A549 (cell line): Measurements from ENCODE around the gene DHRS11. TPM values are rescaled to one million over a fixed set of nuclear protein-coding genes. Genes with fewer than 3 reads are reported as not detected.

Source experiments
- ATAC-seq, 2 experiments: fragments of 200-7000 bp in 1 of 2; fragments of >200 bp in 1 of 2; cut with Nextera tagmentation in 1 of 2; cut with Tn5 transposase in 1 of 2; 3 replicates each; pipeline versions ENCODE4 v1.8.0 to v1.9.1; 2018 to 2020; ENCODE audit warnings: mild to moderate bottlenecking in 1 of 2, moderate library complexity in 1 of 2
- CTCF ChIA-PET: fragments of 300-600 bp; sonication (Branson Sonifier 250); formaldehyde crosslinking; extraction: SDS; loops from one replicate; lab custom pipeline; 2021; ENCODE audit warnings: antibody characterized with exemption, inconsistent platforms; lab: Yijun Ruan, JAX
- POLR2A ChIA-PET: fragments of 350-600 bp; formaldehyde crosslinking; extraction: SDS; loops from one replicate; lab custom pipeline; 2021; ENCODE audit warnings: antibody characterized with exemption, inconsistent platforms; lab: Yijun Ruan, JAX
- DNase-seq, 2 experiments: peaks; one replicate each; pipeline versions ENCODE4 v3.0.0 to v3.0.0-alpha.2; 2011 to 2016; ENCODE audit warnings: low read depth in 1 of 2, low spot score in 1 of 2
- FAIRE-seq: peaks from 2 replicates; lab custom pipeline; 2011; peaks lifted over from hg19 to GRCh38; lab: Jason Lieb, UNC
- H3K27ac ChIP-seq, 2 experiments: fragments of >200 bp; sonication (Bioruptor Twin); formaldehyde crosslinking; 3 replicates each; pipeline ENCODE4 v1.5.1; 2016 to 2017
- H3K4me1 ChIP-seq: fragments of >200 bp; sonication (Bioruptor Twin); formaldehyde crosslinking; 3 replicates; pipeline ENCODE4 v1.6.1; 2016
- H3K4me2 ChIP-seq: fragments of >200 bp; sonication (Bioruptor Twin); formaldehyde crosslinking; 3 replicates; pipeline ENCODE4 v1.6.1; 2016
- H3K4me3 ChIP-seq: fragments of >200 bp; sonication (Bioruptor Twin); formaldehyde crosslinking; 3 replicates; pipeline ENCODE4 v1.5.1; 2016
- H3K9me3 ChIP-seq: fragments of >200 bp; sonication (Bioruptor Twin); formaldehyde crosslinking; 3 replicates; pipeline ENCODE4 v1.6.1; 2016
- CBX2 ChIP-seq: fragments of 200-600 bp; sonication (generic); IDR thresholded peaks from 2 replicates; pipeline ENCODE4 v1.6.1; 2016; ENCODE audit warnings: low read depth, mild to moderate bottlenecking, borderline replicate concordance
- CBX8 ChIP-seq: fragments of 200-600 bp; sonication (generic); IDR thresholded peaks from 2 replicates; pipeline ENCODE4 v1.6.1; 2016
- CEBPB ChIP-seq, 2 experiments: fragments of >200 bp in 1 of 2; sonication (Bioruptor Twin) in 1 of 2; formaldehyde crosslinking in 1 of 2; IDR thresholded peaks; 2 replicates each; pipeline ENCODE4 v1.6.1; 2012 to 2016
- EHMT2 ChIP-seq: fragments of 200-600 bp; sonication (generic); IDR thresholded peaks from 2 replicates; pipeline ENCODE4 v1.6.1; 2016; ENCODE audit warnings: antibody characterized with exemption, low read depth, mild to moderate bottlenecking, moderate library complexity
- ESRRA ChIP-seq: fragments of 150-350 bp; IDR thresholded peaks from 2 replicates; pipeline ENCODE4 v1.6.1; 2014; ENCODE audit warnings: mild to moderate bottlenecking, low read length, borderline replicate concordance
- FOSB ChIP-seq: fragments of 250-450 bp; sonication (Bioruptor Pico); IDR thresholded peaks from 2 replicates; pipeline ENCODE4 v1.5.0; 2020; ENCODE audit warnings: mild to moderate bottlenecking, moderate library complexity
- FOSL2 ChIP-seq, 2 experiments: fragments of 450-650 bp in 1 of 2; fragments of >200 bp in 1 of 2; sonication (Bioruptor Twin) in 1 of 2; formaldehyde crosslinking; IDR thresholded peaks; 2 replicates each; pipeline versions ENCODE4 v1.5.0 to v1.6.1; 2016 to 2020; ENCODE audit warnings: mild to moderate bottlenecking in 1 of 2, moderate library complexity in 1 of 2
- FOXS1 ChIP-seq: fragments of 250-450 bp; sonication (Bioruptor Pico); IDR thresholded peaks from 2 replicates; pipeline ENCODE4 v1.5.0; 2020; ENCODE audit warnings: mild to moderate bottlenecking, moderate library complexity
- GATA3 ChIP-seq: IDR thresholded peaks from 2 replicates; pipeline ENCODE4 v1.6.1; 2012; ENCODE audit warnings: borderline replicate concordance
- HEYL ChIP-seq: fragments of 250-450 bp; sonication (Bioruptor Pico); IDR thresholded peaks from 2 replicates; pipeline ENCODE4 v1.8.0; 2021; ENCODE audit warnings: mild to moderate bottlenecking, moderate library complexity
- JUN ChIP-seq, 2 experiments: fragments of >200 bp; sonication (Bioruptor Twin); formaldehyde crosslinking; IDR thresholded peaks; 2 replicates in 1 of 2; 3 replicates in 1 of 2; pipeline ENCODE4 v1.6.1; 2016 to 2017
- JUNB ChIP-seq: fragments of >200 bp; sonication (Bioruptor Twin); formaldehyde crosslinking; IDR thresholded peaks from 2 replicates; pipeline ENCODE4 v1.6.1; 2016
- KDM1A ChIP-seq: fragments of 200-600 bp; sonication (generic); IDR thresholded peaks from 2 replicates; pipeline ENCODE4 v1.6.1; 2016; ENCODE audit warnings: low read depth, mild to moderate bottlenecking
- KDM5A ChIP-seq: fragments of 200-600 bp; sonication (generic); IDR thresholded peaks from 2 replicates; pipeline ENCODE4 v1.6.1; 2016; ENCODE audit warnings: antibody characterized with exemption, mild to moderate bottlenecking
- NPAS2 ChIP-seq: fragments of 250-450 bp; sonication (Bioruptor Pico); IDR thresholded peaks from 2 replicates; pipeline ENCODE4 v1.8.0; 2022; ENCODE audit warnings: mild to moderate bottlenecking, moderate library complexity, borderline replicate concordance
- PHF8 ChIP-seq: fragments of 200-600 bp; sonication (generic); IDR thresholded peaks from 2 replicates; pipeline ENCODE4 v1.6.1; 2016; ENCODE audit warnings: low read depth, mild to moderate bottlenecking, antibody characterized with exemption, moderate library complexity, borderline replicate concordance
- POLR2AphosphoS2 ChIP-seq: conservative IDR thresholded peaks from 2 replicates; pipeline ENCODE4 v1.6.1; 2012; ENCODE audit warnings: low read length, improper control_type of control experiment, inconsistent platforms
- USF2 ChIP-seq: fragments of 450-650 bp; IDR thresholded peaks from 2 replicates; pipeline ENCODE4 v1.6.1; 2014; ENCODE audit warnings: antibody characterized with exemption
- ZNF302 ChIP-seq: fragments of 250-450 bp; sonication (Bioruptor Pico); IDR thresholded peaks from 2 replicates; pipeline ENCODE4 v1.9.0; 2021; ENCODE audit warnings: inconsistent platforms, mild to moderate bottlenecking, moderate library complexity
- WGBS: methylation state at CpG from one replicate; pipeline ENCODE4 v1.1.6; 2017; ENCODE audit errors: missing lambda C conversion rate; 5-methylcytosine and 5-hydroxymethylcytosine counted together
- polyA plus RNA-seq, 4 experiments: library from polyadenylated mRNA; depleted of rRNA in 3 of 4; stranded (reverse); fragments of >200 nt; fragmentation: RNase III in 1 of 4; extraction: RNeasy Plus Mini Kit Qiagen cat#74134 plus additional on column Dnase treatment in 1 of 4; gene quantifications; 2 replicates in 3 of 4; 3 replicates in 1 of 4; pipeline ENCODE4 v1.2.3, GENCODE V29; 2011 to 2017
- TF ChIP-seq, protein P1 (sequence below): IDR thresholded peaks from 2 replicates; pipeline ENCODE4 v1.6.1; 2012
- TF ChIP-seq, protein P2 (sequence below): fragments of >200 bp; sonication (Bioruptor Twin); formaldehyde crosslinking; IDR thresholded peaks from 2 replicates; pipeline ENCODE4 v1.6.1; 2016
- TF ChIP-seq, protein P3 (sequence below): fragments of 200-600 bp; sonication (generic); IDR thresholded peaks from 2 replicates; pipeline ENCODE4 v1.6.1; 2016; ENCODE audit warnings: antibody characterized with exemption, mild to moderate bottlenecking, moderate library complexity

DHRS11 gene
- polyA plus RNA-seq, 2 of the 4 experiments (the other 2 are of a cell fraction), result 9.5 to 9.6 TPM

DNA sequence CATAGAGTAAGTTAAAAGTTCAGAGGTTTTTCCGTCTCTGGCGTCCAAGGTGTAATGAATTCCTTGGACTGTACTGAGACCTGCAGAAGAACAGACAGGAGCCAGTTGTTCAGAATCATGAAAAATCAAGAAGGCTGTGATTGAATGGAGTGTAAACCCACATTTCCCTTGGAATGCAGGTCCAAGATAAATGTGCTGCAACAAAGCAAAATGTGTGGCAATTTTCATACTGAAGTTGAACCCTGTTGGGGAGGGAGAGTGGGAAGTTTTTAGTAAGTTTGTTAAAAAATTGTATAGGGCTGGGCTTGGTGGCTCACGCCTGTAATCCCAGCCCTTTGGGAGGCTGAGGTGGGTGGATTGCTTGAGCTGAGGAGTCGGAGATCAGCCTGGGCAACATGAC lies 25.6 kb upstream of the DHRS11 start:
- no peak overlapping the region for H3K4me2 ChIP-seq
- no peak for ATAC-seq
- DNase-seq, result no peak
- H3K9me3 ChIP-seq, result no peaks in the 10 kb centered on the region
- H3K27ac ChIP-seq, result no peak overlapping the region
- no peak overlapping the region for H3K4me3 ChIP-seq
- WGBS, result 91% methylated on average over 4 of the region's 4 CpGs
- no peaks in the 10 kb centered on the region for H3K4me1 ChIP-seq
- ChIA-PET POLR2A (no interaction called here), CTCF (interaction anchor here (0.7 to 1.4 kb wide), 3 partner anchors 32 to 482 kb away, joined by 3 to 6 read pairs (median 4); partner anchors contain the start of genes MYO19 and PIGW)
- no peak for FAIRE-seq
- TF ChIP-seq, protein P1, sequence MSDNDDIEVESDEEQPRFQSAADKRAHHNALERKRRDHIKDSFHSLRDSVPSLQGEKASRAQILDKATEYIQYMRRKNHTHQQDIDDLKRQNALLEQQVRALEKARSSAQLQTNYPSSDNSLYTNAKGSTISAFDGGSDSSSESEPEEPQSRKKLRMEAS, result no peak
- TF ChIP-seq NPAS2 (CRISPR knock-in tag), result no peak
- no peak for TF ChIP-seq CBX2
- TF ChIP-seq, protein P2, sequence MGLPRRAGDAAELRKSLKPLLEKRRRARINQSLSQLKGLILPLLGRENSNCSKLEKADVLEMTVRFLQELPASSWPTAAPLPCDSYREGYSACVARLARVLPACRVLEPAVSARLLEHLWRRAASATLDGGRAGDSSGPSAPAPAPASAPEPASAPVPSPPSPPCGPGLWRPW, result no peak
- no peak for TF ChIP-seq JUNB
- TF ChIP-seq FOXS1 (CRISPR knock-in tag), result no peak
- no peak for TF ChIP-seq ESRRA

- no peak for DNase-seq
- Histone ChIP-seq H3K9me3 (no peaks in the 10 kb centered on the region), H3K27ac (no peak overlapping the region), H3K4me1 (no peaks in the 10 kb centered on the region), H3K4me2 (no peak overlapping the region), H3K4me3 (no peak overlapping the region)
- ChIA-PET CTCF (interaction anchor here (1.0 kb wide), 1 partner anchor 8 kb away, joined by 3 read pairs; no protein-coding TSS in a partner anchor), POLR2A (interaction anchor here (1.0 kb wide), 1 partner anchor 27 kb away, joined by 3 read pairs; the partner anchor contains the start of gene MRM1)
- WGBS, result 95% methylated on average over 12 of the region's 12 CpGs
- FAIRE-seq, result no peak
- no peak for ATAC-seq
- TF ChIP-seq PHF8, result no peak
- TF ChIP-seq POLR2AphosphoS2, result 0 out of 2 replicates have a peak, but pooled peaks have one; percentile 60
Observed at GRCh38 chr17:36575028-36575427, 16.7 kb upstream of the DHRS11 start.

- 89% methylated on average over 2 of the region's 2 CpGs for WGBS
- Histone ChIP-seq H3K4me2 (no peak overlapping the region), H3K9me3 (no peaks in the 10 kb centered on the region), H3K4me3 (no peak overlapping the region), H3K4me1 (no peaks in the 10 kb centered on the region), H3K27ac (no peak overlapping the region)
- POLR2A ChIA-PET, result no interaction called here
- ATAC-seq (no peak), FAIRE-seq (no peak), DNase-seq (no peak)
- CTCF ChIA-PET, result interaction anchor here (0.5 to 1.1 kb wide), 2 partner anchors 19 to 37 kb away, joined by 4 read pairs; no protein-coding TSS in a partner anchor
- TF ChIP-seq ESRRA (no peak), CBX8 (no peak), GATA3 (no peak), JUN (IDR thresholded peaks at IDR 0.05) (no peak), CEBPB (IDR thresholded peaks at IDR 0.05) (no peak), HEYL (CRISPR knock-in tag) (no peak), ZNF302 (CRISPR knock-in tag) (no peak), KDM5A (no peak), FOSL2 (IDR thresholded peaks at IDR 0.05) (no peak), FOSL2 (CRISPR knock-in tag; IDR thresholded peaks at IDR 0.05) (no peak), KDM1A (no peak), USF2 (no peak), EHMT2 (no peak), FOSB (CRISPR knock-in tag) (no peak), PHF8 (no peak)
- TF ChIP-seq, protein P3, sequence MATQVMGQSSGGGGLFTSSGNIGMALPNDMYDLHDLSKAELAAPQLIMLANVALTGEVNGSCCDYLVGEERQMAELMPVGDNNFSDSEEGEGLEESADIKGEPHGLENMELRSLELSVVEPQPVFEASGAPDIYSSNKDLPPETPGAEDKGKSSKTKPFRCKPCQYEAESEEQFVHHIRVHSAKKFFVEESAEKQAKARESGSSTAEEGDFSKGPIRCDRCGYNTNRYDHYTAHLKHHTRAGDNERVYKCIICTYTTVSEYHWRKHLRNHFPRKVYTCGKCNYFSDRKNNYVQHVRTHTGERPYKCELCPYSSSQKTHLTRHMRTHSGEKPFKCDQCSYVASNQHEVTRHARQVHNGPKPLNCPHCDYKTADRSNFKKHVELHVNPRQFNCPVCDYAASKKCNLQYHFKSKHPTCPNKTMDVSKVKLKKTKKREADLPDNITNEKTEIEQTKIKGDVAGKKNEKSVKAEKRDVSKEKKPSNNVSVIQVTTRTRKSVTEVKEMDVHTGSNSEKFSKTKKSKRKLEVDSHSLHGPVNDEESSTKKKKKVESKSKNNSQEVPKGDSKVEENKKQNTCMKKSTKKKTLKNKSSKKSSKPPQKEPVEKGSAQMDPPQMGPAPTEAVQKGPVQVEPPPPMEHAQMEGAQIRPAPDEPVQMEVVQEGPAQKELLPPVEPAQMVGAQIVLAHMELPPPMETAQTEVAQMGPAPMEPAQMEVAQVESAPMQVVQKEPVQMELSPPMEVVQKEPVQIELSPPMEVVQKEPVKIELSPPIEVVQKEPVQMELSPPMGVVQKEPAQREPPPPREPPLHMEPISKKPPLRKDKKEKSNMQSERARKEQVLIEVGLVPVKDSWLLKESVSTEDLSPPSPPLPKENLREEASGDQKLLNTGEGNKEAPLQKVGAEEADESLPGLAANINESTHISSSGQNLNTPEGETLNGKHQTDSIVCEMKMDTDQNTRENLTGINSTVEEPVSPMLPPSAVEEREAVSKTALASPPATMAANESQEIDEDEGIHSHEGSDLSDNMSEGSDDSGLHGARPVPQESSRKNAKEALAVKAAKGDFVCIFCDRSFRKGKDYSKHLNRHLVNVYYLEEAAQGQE, result no peak
Observed at GRCh38 chr17:36576793-36577192, 14.9 kb upstream of the DHRS11 start.
